Liver (tissue), 9 donors: Measurements from ENCODE around the gene CCT6A. TPM values are rescaled to one million over a fixed set of nuclear protein-coding genes. Genes with fewer than 3 reads are reported as not detected.
"Not testable (repeated sequence)": the region's sequence is repeated elsewhere in the genome, so short reads cannot be mapped to it uniquely, and the experiment has no call there.

Source experiments
- DNase-seq: peaks from one replicate; pipeline ENCODE4 v3.0.0-alpha.2; 2017; ENCODE audit warnings: low spot score
- H3K27ac ChIP-seq, 2 donors: one replicate each; pipeline ENCODE4 v1.7.0; 2013; ENCODE audit warnings: inconsistent platforms in 2 of 2, low read length in 2 of 2, control low read depth in 1 of 2, low read depth in 1 of 2, mild to moderate bottlenecking in 1 of 2
- H3K27me3 ChIP-seq, 4 donors: one replicate each; pipeline versions ENCODE4 v1.6.1 to v1.7.0; 2013; ENCODE audit warnings: low read length in 3 of 4, inconsistent platforms in 1 of 4, mild to moderate bottlenecking in 1 of 4, moderate library complexity in 1 of 4; ENCODE audit not compliant: control insufficient read depth in 4 of 4, insufficient read depth in 4 of 4
- H3K36me3 ChIP-seq, 4 donors: one replicate each; pipeline versions ENCODE4 v1.6.1 to v1.7.0; 2013; ENCODE audit warnings: low read length in 3 of 4, mild to moderate bottlenecking in 3 of 4, low read depth in 1 of 4, moderate library complexity in 1 of 4; ENCODE audit not compliant: control insufficient read depth in 4 of 4, insufficient read depth in 3 of 4
- H3K4me1 ChIP-seq, 4 donors: one replicate each; pipeline versions ENCODE4 v1.6.1 to v1.7.0; 2013; ENCODE audit warnings: low read length in 3 of 4, mild to moderate bottlenecking in 3 of 4, moderate library complexity in 1 of 4; ENCODE audit not compliant: control insufficient read depth in 4 of 4, insufficient read depth in 4 of 4
- H3K4me3 ChIP-seq, 3 donors: one replicate each; pipeline versions ENCODE4 v1.6.1 to v1.7.0; 2013; ENCODE audit warnings: low read length in 3 of 3, control low read depth in 1 of 3, low read depth in 1 of 3, mild to moderate bottlenecking in 1 of 3
- H3K9ac ChIP-seq, 2 donors: one replicate each; pipeline ENCODE4 v1.7.0; 2013; ENCODE audit warnings: low read length in 2 of 2, mild to moderate bottlenecking in 2 of 2, moderate library complexity in 2 of 2, control low read depth in 1 of 2, low read depth in 1 of 2
- H3K9me3 ChIP-seq, 4 donors: one replicate each; pipeline versions ENCODE4 v1.6.1 to v1.7.0; 2013; ENCODE audit warnings: low read length in 3 of 4; ENCODE audit not compliant: control insufficient read depth in 4 of 4
- ATF3 ChIP-seq: IDR thresholded peaks from 2 replicates; pipeline ENCODE4 v1.6.1; 2016; ENCODE audit warnings: antibody characterized with exemption
- CTCF ChIP-seq: fragments of 150-350 bp; IDR thresholded peaks from 2 replicates; pipeline ENCODE4 v1.5.1; 2017; ENCODE audit warnings: improper control_type of control experiment, low read depth, low read length; ENCODE audit not compliant: missing input control
- EGR1 ChIP-seq, 2 donors: IDR thresholded peaks; 2 replicates each; pipeline ENCODE4 v1.6.1; 2016 to 2018; ENCODE audit warnings: antibody characterized with exemption in 2 of 2, low read depth in 2 of 2
- FOXA2 ChIP-seq: IDR thresholded peaks from 2 replicates; pipeline ENCODE4 v1.6.1; 2016; ENCODE audit warnings: antibody characterized with exemption
- GABPA ChIP-seq, 2 donors: IDR thresholded peaks in 1 of 2; conservative IDR thresholded peaks in 1 of 2; 2 replicates each; pipeline ENCODE4 v1.6.1; 2016; ENCODE audit warnings: antibody characterized with exemption in 2 of 2, mild to moderate bottlenecking in 1 of 2, moderate library complexity in 1 of 2
- HNF4A ChIP-seq, 2 donors: conservative IDR thresholded peaks; 2 replicates each; pipeline ENCODE4 v1.6.1; 2016; ENCODE audit warnings: antibody characterized with exemption in 2 of 2, mild to moderate bottlenecking in 2 of 2
- HNF4G ChIP-seq: IDR thresholded peaks from 2 replicates; pipeline ENCODE4 v1.6.1; 2016; ENCODE audit warnings: antibody characterized with exemption
- JUND ChIP-seq, 2 donors: IDR thresholded peaks; 2 replicates each; pipeline ENCODE4 v1.6.1; 2016; ENCODE audit warnings: antibody characterized with exemption in 2 of 2
- MAX ChIP-seq: IDR thresholded peaks from 2 replicates; pipeline ENCODE4 v1.6.1; 2016; ENCODE audit warnings: antibody characterized with exemption
- NR2F2 ChIP-seq: IDR thresholded peaks from 2 replicates; pipeline ENCODE4 v1.6.1; 2016; ENCODE audit warnings: antibody characterized with exemption
- RAD21 ChIP-seq, 2 donors: IDR thresholded peaks; 2 replicates each; pipeline ENCODE4 v1.6.1; 2016; ENCODE audit warnings: antibody characterized with exemption in 2 of 2, mild to moderate bottlenecking in 2 of 2
- REST ChIP-seq: IDR thresholded peaks from 2 replicates; pipeline ENCODE4 v1.6.1; 2016; ENCODE audit warnings: antibody characterized with exemption, mild to moderate bottlenecking
- RXRA ChIP-seq, 2 donors: IDR thresholded peaks; 2 replicates each; pipeline ENCODE4 v1.6.1; 2017 to 2018; ENCODE audit warnings: antibody characterized with exemption in 2 of 2, mild to moderate bottlenecking in 1 of 2
- YY1 ChIP-seq: IDR thresholded peaks from 2 replicates; pipeline ENCODE4 v1.6.1; 2016; ENCODE audit warnings: antibody characterized with exemption, mild to moderate bottlenecking
- ZBTB33 ChIP-seq: IDR thresholded peaks from 2 replicates; pipeline ENCODE4 v1.6.1; 2016; ENCODE audit warnings: antibody characterized with exemption
- WGBS: extraction: QIAGEN DNeasy Blood & Tissue Kit; methylation state at CpG from one replicate; pipeline ENCODE4 v1.1.7; 2013; 5-methylcytosine and 5-hydroxymethylcytosine counted together
- polyA plus RNA-seq, 2 donors: library from polyadenylated mRNA; stranded (reverse) in 1 of 2; unstranded in 1 of 2; fragments of 200-250 nt in 1 of 2; fragments of >200 nt in 1 of 2; fragmentation: Nextera tagmentation in 1 of 2; extraction: Ambion mirVana in 1 of 2; gene quantifications; one replicate each; pipeline versions ENCODE4 v1.2.1 to v1.2.3, GENCODE V29; 2013 to 2015
- total RNA-seq, 2 donors: library from RNA; depleted of rRNA; stranded (reverse); fragments of >200 nt; gene quantifications; one replicate each; pipeline ENCODE4 v1.2.3, GENCODE V29; 2014
- donor health status: healthy.
- donor health status: healthy.
- donor health status: healthy.
- donor health status: healthy.
- donor health status: healthy.

Gene CCT6A
- total and polyA plus RNA-seq, 4 donors, result 44.6 to 80.0 (median 49.1) TPM

- Histone ChIP-seq H3K36me3 (peaks cover 5 to 43% (median 26%) of the 10 kb centered on the region in 4 donors), H3K9ac (peak overlapping the region; percentile 52 to 57), H3K27me3 (no peaks in the 10 kb centered on the region), H3K4me3 (peak overlapping the region; percentile 93 to 99 (median 95)), H3K9me3 (no peaks in the 10 kb centered on the region), H3K27ac (peak overlapping the region; percentile 92 to 93), H3K4me1 (peaks cover 3 to 10% (median 8%) of the 10 kb centered on the region in 4 donors)
- DNase-seq, result no peak
- TF ChIP-seq CTCF, result no peak
- peak; percentile 3 for TF ChIP-seq HNF4G
- 68% methylated on average over 7 of the region's 7 CpGs for WGBS
These were observed 11.9 kb downstream of the CCT6A start for GRCh38 chr7:56063500-56063881.

GRCh38 chr7:56063882-56064625 lies 12.5 kb downstream of the CCT6A start, which contains the start of gene SUMF2:
TSS of gene SUMF2 (plus strand) at chr7:56064286. CDS start at chr7:56064312, 26 bp downstream.
- Histone ChIP-seq H3K4me3 (peak within 1 kb of the TSS; percentile 93 to 99 (median 95)), H3K9ac (peak within 1 kb of the TSS; percentile 52 to 57), H3K27ac (peak within 1 kb of the TSS; percentile 92 to 93), H3K36me3 (peaks cover 9 to 43% (median 24%) of the 10 kb centered on the region in 4 donors), H3K27me3 (no peaks in the 10 kb centered on the region), H3K4me1 (peaks cover 3 to 10% (median 8%) of the 10 kb centered on the region in 4 donors), H3K9me3 (no peaks in the 10 kb centered on the region)
- peak; percentile 90 for DNase-seq
- WGBS, result under 1% methylated on average over 49 of the region's 49 CpGs
- peak in 1 of 2 donors; percentile 30 for TF ChIP-seq JUND (IDR thresholded peaks at IDR 0.05)
- peak in 1 of 2 donors; percentile 21 for TF ChIP-seq EGR1 (IDR thresholded peaks at IDR 0.05; ENCODE audit: low read depth in 2 of 2)
- peak in 1 of 2 donors; percentile 25 for TF ChIP-seq HNF4A (conservative IDR thresholded peaks at IDR 0.05)
- TF ChIP-seq FOXA2, result no peak
- no peak for TF ChIP-seq ZBTB33
- TF ChIP-seq CTCF, result no peak
- TF ChIP-seq ATF3, result no peak
- TF ChIP-seq GABPA (IDR thresholded peaks at IDR 0.05 in 1 of 2, conservative IDR thresholded peaks at IDR 0.05 in 1 of 2), result no peak
- TF ChIP-seq YY1, result peak; percentile 22
- peak; percentile 32 to 53 for TF ChIP-seq RXRA (IDR thresholded peaks at IDR 0.05)
- no peak for TF ChIP-seq RAD21 (IDR thresholded peaks at IDR 0.05)
- TF ChIP-seq NR2F2, result no peak
- no peak for TF ChIP-seq MAX
- TF ChIP-seq REST, result no peak

- H3K9me3 ChIP-seq, H3K9ac ChIP-seq, H3K27me3 ChIP-seq, H3K27ac ChIP-seq, DNase-seq, H3K4me3 ChIP-seq: not testable (repeated sequence)
- 98% methylated on average over 13 of the region's 13 CpGs for WGBS
- H3K4me1 ChIP-seq, result peaks cover 3 to 10% (median 8%) of the 10 kb centered on the region in 4 donors
- peaks cover 8 to 40% (median 18%) of the 10 kb centered on the region in 4 donors for H3K36me3 ChIP-seq
These were observed 14.8 kb downstream of the CCT6A start for GRCh38 chr7:56066376-56066775.
